HG03095 (cell line): Measurements from ENCODE around the gene RHBDD1.
"Not testable (repeated sequence)": the region's sequence is repeated elsewhere in the genome, so short reads cannot be mapped to it uniquely, and the experiment has no call there.

Experiments
- ATAC-seq: cut with Tn5 transposase; IDR thresholded peaks from one replicate; pipeline ENCODE4 v1.9.1; 2021; ENCODE audit warnings: moderate library complexity; ENCODE audit not compliant: unreplicated experiment

RHBDD1 gene

GRCh38 chr2:226799211-226799975 lies 36.5 kb upstream of the RHBDD1 start, which contains the start of gene IRS1:
IRS1 (minus strand) TSS chr2:226799820; CDS start chr2:226798738, 1,082 bp downstream.
- peak; percentile 35 for ATAC-seq

DNA sequence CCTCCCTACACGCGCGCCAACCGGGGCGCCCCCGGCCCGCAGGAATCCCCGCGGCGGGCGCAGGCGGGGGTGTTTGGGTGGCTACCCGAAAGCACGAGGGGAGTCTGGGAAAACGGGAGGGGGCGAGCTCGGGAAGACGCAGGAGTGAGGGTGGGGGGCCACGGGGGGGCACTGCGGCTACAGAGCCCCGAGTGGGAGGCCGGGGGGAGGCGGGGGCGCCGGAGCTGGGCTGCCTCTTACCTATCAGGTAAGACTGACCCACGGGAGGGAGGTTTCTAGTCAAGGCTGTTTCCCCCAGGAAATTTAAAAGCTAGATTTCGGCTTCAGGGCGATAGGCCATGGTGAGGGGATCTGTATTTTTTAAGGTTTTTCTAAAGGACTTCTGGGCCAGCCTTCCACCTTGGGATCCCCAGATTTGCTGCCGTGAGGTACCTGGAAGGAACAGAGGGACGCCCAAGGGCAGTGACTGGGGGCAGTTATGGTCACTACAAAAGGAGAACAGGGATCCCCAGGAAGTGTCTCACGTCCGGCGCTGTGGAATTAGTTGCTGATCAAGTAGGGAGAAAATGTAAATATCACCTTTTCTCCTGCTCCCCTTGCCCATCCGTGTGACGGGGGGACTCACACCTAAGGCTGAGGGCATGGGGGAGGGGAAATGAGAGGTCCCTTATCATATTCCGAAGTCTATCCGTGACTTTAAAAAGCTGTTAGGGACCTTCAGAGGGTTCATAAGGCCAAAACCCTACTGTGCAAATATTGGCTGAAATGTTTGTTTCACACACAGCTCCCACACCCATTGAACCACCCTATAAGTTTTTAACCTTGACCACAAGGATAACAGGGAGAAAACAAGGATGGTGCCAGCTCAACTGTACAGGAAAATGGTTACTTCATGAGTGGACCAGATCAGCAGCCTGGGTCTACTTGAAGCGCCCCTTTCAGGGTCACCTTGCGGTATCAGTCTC lies 35.6 kb upstream of the RHBDD1 start:
- no peak for ATAC-seq

- ATAC-seq, result peak; percentile 84
Observed at GRCh38 chr2:226800941-226801784, 34.7 kb upstream of the RHBDD1 start.

DNA sequence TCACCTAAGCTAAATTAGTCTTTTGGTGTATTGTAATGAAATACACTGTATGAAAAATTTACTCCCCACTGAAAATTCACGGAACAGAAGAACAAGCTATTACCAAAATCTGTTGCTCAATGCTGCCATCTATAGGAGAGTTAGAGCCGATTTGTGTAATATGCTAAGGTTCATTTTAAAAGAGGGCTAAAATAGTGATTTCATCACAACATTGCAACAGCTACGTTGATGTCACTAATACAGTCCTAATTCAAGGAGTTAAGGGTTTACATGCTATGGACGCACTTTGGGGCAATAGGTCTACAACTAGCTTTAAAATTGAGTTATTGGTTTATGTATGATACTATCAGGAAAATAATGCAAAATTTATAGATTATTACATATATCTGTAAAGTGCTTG lies 33.3 kb upstream of the RHBDD1 start:
- ATAC-seq, result no peak

DNA sequence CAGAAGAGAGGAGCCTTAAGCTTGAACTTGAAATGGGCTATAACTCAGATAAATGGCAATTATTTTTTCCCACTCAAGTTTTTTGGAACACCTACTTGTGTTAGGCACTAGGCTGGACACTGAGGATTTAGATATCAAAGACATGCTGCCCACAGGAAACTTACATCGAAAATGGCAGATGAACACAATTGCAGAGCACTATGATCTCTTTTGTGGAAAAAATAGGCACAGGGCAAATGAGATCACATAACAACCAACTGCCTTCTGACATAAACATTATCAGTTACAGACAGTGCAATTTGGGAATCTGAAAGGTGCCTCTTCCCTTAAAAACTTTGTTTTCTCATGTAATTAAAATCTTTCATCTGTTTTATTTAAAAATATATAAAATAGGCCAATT lies 32.4 kb upstream of the RHBDD1 start:
- ATAC-seq, result no peak

- ATAC-seq, result no peak
Observed at GRCh38 chr2:226813148-226813701, 22.6 kb upstream of the RHBDD1 start.

GRCh38 chr2:226818930-226819329 lies 16.9 kb upstream of the RHBDD1 start:
- ATAC-seq, result no peak

GRCh38 chr2:226825056-226825455 lies 10.8 kb upstream of the RHBDD1 start:
- ATAC-seq, result no peak

GRCh38 chr2:226828191-226828590 lies 7.7 kb upstream of the RHBDD1 start:
- ATAC-seq, result no peak

DNA sequence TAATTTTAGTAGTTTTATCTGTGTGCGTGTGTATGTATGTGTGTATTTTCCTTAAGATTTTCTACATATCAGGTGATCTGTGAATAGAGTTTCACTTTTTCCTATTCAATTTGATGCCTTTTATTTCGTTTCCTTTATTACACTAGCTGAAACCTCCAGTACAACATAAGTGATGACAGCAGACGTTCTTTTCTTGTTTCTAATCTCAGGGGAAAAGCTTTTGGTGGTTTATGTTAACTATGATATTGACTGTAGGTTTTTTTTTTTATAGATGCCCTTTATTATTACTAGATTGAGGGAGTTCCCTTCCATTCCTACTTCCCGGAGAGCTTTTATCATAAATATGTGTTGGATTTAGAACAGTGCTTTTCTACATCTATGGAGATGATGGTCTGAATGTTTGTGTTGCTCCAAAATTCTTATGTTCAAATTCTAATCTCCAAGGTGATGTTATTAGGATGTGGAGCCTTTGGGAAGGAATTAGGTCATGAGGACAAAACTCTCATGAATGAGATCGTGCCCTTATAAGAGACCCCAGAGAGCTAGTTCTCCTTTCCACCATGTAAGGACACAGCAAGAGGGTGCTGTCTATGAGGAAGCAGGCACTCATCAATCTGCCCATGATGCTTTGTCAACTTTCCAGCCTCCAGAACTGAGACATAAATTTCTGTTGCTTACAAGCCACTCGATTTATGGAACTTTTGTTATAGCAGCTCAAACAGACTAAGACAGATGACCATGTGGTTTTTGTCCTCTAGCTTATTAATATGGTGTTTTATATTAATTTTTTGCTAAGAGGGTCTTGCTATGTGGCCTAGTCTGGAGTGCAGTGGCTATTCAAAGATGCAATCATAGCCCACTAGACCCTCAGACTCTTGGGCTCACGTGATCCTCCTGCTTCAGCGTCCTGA lies 5.9 kb upstream of the RHBDD1 start:
- no peak for ATAC-seq

GRCh38 chr2:226831266-226831665 lies 4.6 kb upstream of the RHBDD1 start:
- ATAC-seq, result no peak

- ATAC-seq, result no peak
Observed at GRCh38 chr2:226832061-226832460, 3.8 kb upstream of the RHBDD1 start.

- not testable (repeated sequence) for ATAC-seq
Observed at GRCh38 chr2:226834880-226835279, 974 bp upstream of the RHBDD1 start.

- ATAC-seq, result peak; percentile 18
Observed at GRCh38 chr2:226835420-226835795, 446 bp upstream of the RHBDD1 start.

DNA sequence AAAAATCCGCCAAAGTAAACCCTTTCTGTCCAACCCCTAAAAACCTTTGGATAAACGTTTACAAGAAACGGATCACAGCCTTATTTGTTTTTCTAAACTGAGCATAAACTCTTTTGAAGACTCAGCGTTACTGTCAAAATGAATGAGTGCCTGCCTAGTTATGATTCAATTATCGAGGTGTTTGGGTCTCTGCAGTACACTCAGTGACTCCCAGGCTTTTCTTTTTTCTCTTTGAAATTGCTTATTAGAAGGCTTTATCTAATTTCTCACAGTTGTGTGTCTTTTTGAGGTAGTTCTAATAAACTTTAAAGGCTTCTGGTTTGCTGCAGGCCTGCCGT lies 663 bp downstream of the RHBDD1 start:
- peak; percentile 4 for ATAC-seq

GRCh38 chr2:226837334-226837733 lies 1.5 kb downstream of the RHBDD1 start:
- no peak for ATAC-seq

DNA sequence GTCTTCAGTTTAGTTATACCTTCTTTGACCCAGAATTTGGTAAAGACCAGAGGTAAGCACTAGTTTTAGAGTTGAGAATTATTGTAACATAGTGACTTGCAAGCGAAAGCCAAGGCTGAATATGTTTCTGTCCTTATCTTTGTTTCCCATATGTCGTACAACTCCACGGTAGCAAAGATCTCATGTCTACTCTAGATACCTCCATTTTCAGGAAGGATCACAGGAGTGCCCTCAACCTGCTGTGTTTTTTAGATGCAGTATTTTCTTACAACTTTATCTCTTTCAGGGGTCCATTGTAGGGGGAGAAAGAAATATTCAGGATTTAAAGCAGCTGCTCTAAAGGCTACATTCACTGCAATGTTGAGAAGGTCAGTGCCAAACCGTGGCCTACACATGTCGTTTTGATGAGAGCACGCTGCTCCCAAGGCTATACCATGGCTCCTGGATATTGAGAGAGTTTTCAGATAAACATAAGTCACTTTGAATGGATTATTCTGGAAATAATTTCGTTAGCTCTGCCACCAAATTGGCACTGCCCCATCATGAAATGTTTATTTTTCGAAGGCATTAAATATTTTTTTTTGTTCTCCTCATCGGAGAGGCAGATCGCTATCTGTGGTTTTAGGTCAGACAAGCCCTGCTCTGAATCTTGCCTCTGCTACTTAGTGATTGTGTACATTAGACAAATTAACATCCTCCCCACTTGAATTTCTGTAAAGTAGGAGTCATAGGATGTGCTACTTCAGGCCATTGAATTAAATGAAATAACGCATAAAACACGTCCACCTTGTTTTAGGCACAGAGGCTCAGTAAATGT lies 2.1 kb downstream of the RHBDD1 start:
- no peak for ATAC-seq

DNA sequence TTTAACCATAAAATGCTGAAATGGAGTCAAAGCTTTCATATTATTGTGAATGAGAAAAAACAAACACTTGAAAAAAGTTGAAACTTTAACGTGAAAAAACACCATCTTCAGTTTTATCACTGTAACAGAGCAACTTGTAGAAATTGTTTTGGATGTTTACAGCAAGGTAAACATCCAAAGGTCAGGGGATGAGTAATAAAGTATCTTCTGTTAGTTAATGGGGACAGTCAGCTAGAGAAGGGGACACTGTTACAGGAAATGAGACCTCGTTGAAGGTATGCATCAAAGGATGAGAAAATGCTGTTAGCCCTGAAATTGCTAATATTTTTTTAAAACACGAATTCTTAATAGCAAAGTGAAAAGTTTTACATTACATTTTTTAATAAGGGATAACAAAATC lies 2.9 kb downstream of the RHBDD1 start:
- no peak for ATAC-seq

GRCh38 chr2:226839161-226839560 lies 3.3 kb downstream of the RHBDD1 start:
- no peak for ATAC-seq
